Adipocyte (in vitro differentiated cells): Measurements from ENCODE around the gene TMCO6.
"Not testable (repeated sequence)": the region's sequence is repeated elsewhere in the genome, so short reads cannot be mapped to it uniquely, and the experiment has no call there.

ENCODE experiments used
- DNase-seq: peaks from one replicate; pipeline ENCODE4 v3.0.0-alpha.2; 2015; ENCODE audit warnings: low read depth
- H3K27me3 ChIP-seq: replicated peaks from 2 replicates; pipeline ENCODE4 v1.7.0; 2013; ENCODE audit warnings: mild to moderate bottlenecking, low read length, moderate library complexity; ENCODE audit not compliant: control insufficient read depth, insufficient read depth
- H3K36me3 ChIP-seq: 2 replicates; pipeline ENCODE4 v1.7.0; 2013; ENCODE audit warnings: low read length, mild to moderate bottlenecking, moderate library complexity; ENCODE audit not compliant: control insufficient read depth, insufficient read depth, severe bottlenecking
- H3K4me1 ChIP-seq: 2 replicates; pipeline ENCODE4 v1.7.0; 2013; ENCODE audit warnings: mild to moderate bottlenecking, low read length, moderate library complexity; ENCODE audit not compliant: control insufficient read depth, insufficient read depth
- H3K4me3 ChIP-seq: 2 replicates; pipeline ENCODE4 v1.7.0; 2013; ENCODE audit warnings: mild to moderate bottlenecking, low read length, moderate library complexity
- H3K9ac ChIP-seq: 2 replicates; pipeline ENCODE4 v1.7.0; 2013; ENCODE audit warnings: mild to moderate bottlenecking, low read length, moderate library complexity
- H3K9me3 ChIP-seq: 2 replicates; pipeline ENCODE4 v1.7.0; 2013; ENCODE audit warnings: mild to moderate bottlenecking, low read length, moderate library complexity; ENCODE audit not compliant: control insufficient read depth

Gene TMCO6

GRCh38 chr5:140639148-140639981 lies at the start of gene TMCO6:
TMCO6 (plus strand) TSS chr5:140639451; CDS start chr5:140639528, 77 bp downstream.
- Histone ChIP-seq H3K4me1 (peaks cover 29% of the 10 kb centered on the region), H3K4me3 (peak within 1 kb of the TSS; percentile 89), H3K9ac (peak within 1 kb of the TSS; percentile 93), H3K36me3 (peaks cover 11% of the 10 kb centered on the region), H3K9me3 (no peaks in the 10 kb centered on the region), H3K27me3 (no peaks in the 10 kb centered on the region)
- peak; percentile 99 for DNase-seq

- Histone ChIP-seq H3K4me3 (no peak overlapping the region), H3K36me3 (no peaks in the 10 kb centered on the region), H3K27me3 (no peaks in the 10 kb centered on the region), H3K4me1 (peaks cover 42% of the 10 kb centered on the region), H3K9ac (no peak overlapping the region), H3K9me3 (no peaks in the 10 kb centered on the region)
- no peak for DNase-seq
Observed at GRCh38 chr5:140590861-140591260, 48.4 kb upstream of the TMCO6 start.

GRCh38 chr5:140591747-140592372 lies 47.4 kb upstream of the TMCO6 start:
- H3K4me1 ChIP-seq = peaks cover 47% of the 10 kb centered on the region
- H3K27me3 ChIP-seq = no peaks in the 10 kb centered on the region
- DNase-seq = peak; percentile 59

GRCh38 chr5:140593070-140593469 lies 46.2 kb upstream of the TMCO6 start:
- H3K27me3 ChIP-seq, H3K9ac ChIP-seq, H3K36me3 ChIP-seq, H3K4me3 ChIP-seq, H3K9me3 ChIP-seq, DNase-seq: not testable (repeated sequence)
- H3K4me1 ChIP-seq = peaks cover 43% of the 10 kb centered on the region

More at GRCh38 chr5:140591747-140592372, 47.4 kb upstream of the TMCO6 start:
- Histone ChIP-seq H3K9me3 (no peaks in the 10 kb centered on the region), H3K36me3 (no peaks in the 10 kb centered on the region), H3K9ac (no peak overlapping the region), H3K4me3 (no peak overlapping the region)

- no peak overlapping the region for H3K9ac ChIP-seq
- H3K36me3 ChIP-seq = no peaks in the 10 kb centered on the region
- no peaks in the 10 kb centered on the region for H3K9me3 ChIP-seq
- H3K4me3 ChIP-seq = no peak overlapping the region
- DNase-seq = no peak
- H3K27me3 ChIP-seq = no peaks in the 10 kb centered on the region
- peaks cover 32% of the 10 kb centered on the region for H3K4me1 ChIP-seq
Observed at GRCh38 chr5:140594169-140594568, 45.1 kb upstream of the TMCO6 start.

GRCh38 chr5:140595538-140596300 lies 43.5 kb upstream of the TMCO6 start:
- no peaks in the 10 kb centered on the region for H3K27me3 ChIP-seq
- H3K9me3 ChIP-seq = no peaks in the 10 kb centered on the region
- no peak overlapping the region for H3K4me3 ChIP-seq
- DNase-seq = peak; percentile 42
- H3K4me1 ChIP-seq = peaks cover 23% of the 10 kb centered on the region
- H3K36me3 ChIP-seq = no peaks in the 10 kb centered on the region
- H3K9ac ChIP-seq = no peak overlapping the region

- Histone ChIP-seq H3K9ac (no peak overlapping the region), H3K4me1 (peaks cover 23% of the 10 kb centered on the region), H3K9me3 (no peaks in the 10 kb centered on the region), H3K27me3 (no peaks in the 10 kb centered on the region), H3K4me3 (no peak overlapping the region), H3K36me3 (no peaks in the 10 kb centered on the region)
- peak; percentile 34 for DNase-seq
Observed at GRCh38 chr5:140596321-140596741, 42.9 kb upstream of the TMCO6 start.

- Histone ChIP-seq H3K4me3 (no peak overlapping the region), H3K4me1 (peaks cover 21% of the 10 kb centered on the region), H3K9ac (no peak overlapping the region), H3K9me3 (no peaks in the 10 kb centered on the region), H3K27me3 (no peaks in the 10 kb centered on the region), H3K36me3 (no peaks in the 10 kb centered on the region)
- DNase-seq = no peak
Observed at GRCh38 chr5:140598836-140599235, 40.4 kb upstream of the TMCO6 start.

GRCh38 chr5:140600096-140600495 lies 39.2 kb upstream of the TMCO6 start:
- peaks cover 20% of the 10 kb centered on the region for H3K4me1 ChIP-seq
- no peak overlapping the region for H3K9ac ChIP-seq
- H3K4me3 ChIP-seq = no peak overlapping the region
- H3K9me3 ChIP-seq = no peaks in the 10 kb centered on the region
- DNase-seq = no peak
- no peaks in the 10 kb centered on the region for H3K27me3 ChIP-seq
- H3K36me3 ChIP-seq = no peaks in the 10 kb centered on the region

- Histone ChIP-seq H3K4me3 (no peak overlapping the region), H3K27me3 (no peaks in the 10 kb centered on the region), H3K4me1 (peaks cover 13% of the 10 kb centered on the region), H3K9ac (no peak overlapping the region), H3K36me3 (no peaks in the 10 kb centered on the region), H3K9me3 (no peaks in the 10 kb centered on the region)
- no peak for DNase-seq
Observed at GRCh38 chr5:140602147-140602546, 37.1 kb upstream of the TMCO6 start.

GRCh38 chr5:140603446-140603698 lies 35.9 kb upstream of the TMCO6 start:
- DNase-seq, H3K27me3 ChIP-seq, H3K9me3 ChIP-seq, H3K36me3 ChIP-seq, H3K9ac ChIP-seq, H3K4me3 ChIP-seq: not testable (repeated sequence)
- H3K4me1 ChIP-seq = peaks cover 15% of the 10 kb centered on the region
